HUDEP-2 (cell line): Measurements from ENCODE around the gene F9.

ENCODE experiments used
- DNase-seq, 76 experiments: peaks; one replicate each; lab custom pipeline; 2025; ENCODE audit not compliant: unreplicated experiment in 76 of 76; lab: John Stamatoyannopoulos, UW

Gene F9

DNA sequence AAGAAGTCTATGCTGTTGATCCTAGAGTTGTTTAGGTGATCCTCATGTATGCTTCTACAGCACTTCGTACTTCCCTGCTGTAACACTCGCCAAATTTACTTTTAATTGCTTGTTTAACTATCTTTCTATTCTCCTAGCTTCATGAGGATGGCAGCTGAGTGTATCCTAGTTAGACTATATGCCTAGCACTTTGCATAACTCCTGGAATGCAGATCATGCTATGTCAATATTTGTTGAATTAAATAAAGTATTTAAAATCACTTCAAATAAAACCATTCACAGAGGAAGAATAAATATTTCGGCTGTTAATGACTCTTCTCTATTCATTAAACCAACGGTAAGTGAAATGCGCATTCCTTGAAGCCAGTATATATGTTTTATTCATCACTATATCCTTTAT is 55.1 kb downstream of the F9 start:
- DNase-seq: no peak

DNA sequence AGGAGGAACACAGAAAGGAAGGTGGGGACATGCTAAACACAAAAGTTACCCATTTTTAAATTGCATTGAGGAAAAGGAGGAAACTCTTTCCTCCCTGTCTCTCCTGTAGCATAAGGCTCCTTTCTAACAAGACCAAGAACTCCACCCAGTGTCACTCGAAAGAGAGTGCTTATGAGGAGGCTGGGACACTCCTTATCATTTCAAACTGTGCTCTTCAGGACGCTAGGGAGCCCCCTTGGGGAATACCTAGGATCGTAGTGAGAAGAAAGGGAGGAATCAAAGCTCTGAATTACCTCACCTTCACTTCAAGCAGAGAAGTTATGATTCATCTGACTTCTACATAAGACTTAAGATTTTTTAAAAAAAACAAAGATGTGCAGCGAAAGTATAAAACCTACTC is 65.5 kb downstream of the F9 start:
- no peak for DNase-seq

DNA sequence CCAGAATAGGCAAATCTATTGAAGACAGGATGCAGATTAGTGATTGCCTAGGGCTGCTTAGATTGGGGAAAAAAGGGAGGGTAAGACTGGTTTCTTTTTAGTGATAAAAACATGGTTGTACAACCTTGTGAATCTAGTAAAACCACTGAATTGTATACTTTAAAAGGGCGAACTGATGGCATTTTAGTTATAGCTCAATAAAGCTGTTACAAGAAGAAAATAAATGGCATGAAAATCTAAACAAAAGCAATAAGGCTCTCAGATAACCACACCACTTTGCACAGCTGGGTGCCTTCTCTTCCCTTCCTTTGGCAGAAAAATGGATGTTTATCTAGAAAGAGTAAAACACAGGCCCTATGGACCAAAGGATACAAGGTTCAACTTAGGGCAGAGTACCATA is 69.6 kb downstream of the F9 start:
- DNase-seq: no peak
